ENCODE results near the gene ASCC3. TPM values are rescaled to one million over a fixed set of nuclear protein-coding genes. Genes with fewer than 3 reads are reported as not detected.

ASCC3 gene
- total RNA-seq, 1 experiment from 2014 or later, result 40.5 TPM

- ATAC-seq (no peak), DNase-seq (ENCODE audit: low read depth, low spot score) (no peak)
- TF ChIP-seq MAX (IDR thresholded peaks at IDR 0.05), result no peak
- no peak for TF ChIP-seq YY1 (IDR thresholded peaks at IDR 0.05; ENCODE audit: extremely low read depth, insufficient replicate concordance, low read depth, low read length)
- no peak for TF ChIP-seq CBX3 (IDR thresholded peaks at IDR 0.05; ENCODE audit: low read depth)
- TF ChIP-seq RAD21 (IDR thresholded peaks at IDR 0.05; ENCODE audit: low read depth), result no peak
- no peak for TF ChIP-seq FOSL1 (IDR thresholded peaks at IDR 0.05; ENCODE audit: low read depth)
- TF ChIP-seq EZH2phosphoT487 (IDR thresholded peaks at IDR 0.05; ENCODE audit: borderline replicate concordance), result no peak
- no peak for TF ChIP-seq SP1 (IDR thresholded peaks at IDR 0.05; ENCODE audit: low read depth)
- TF ChIP-seq EGR1 (IDR thresholded peaks at IDR 0.05; ENCODE audit: low read depth), result no peak
- TF ChIP-seq POLR2A (IDR thresholded peaks at IDR 0.05; ENCODE audit: borderline replicate concordance, extremely low read depth, insufficient read depth, insufficient read length), result no peak
- TF ChIP-seq TCF7L2 (IDR thresholded peaks at IDR 0.05; ENCODE audit: borderline replicate concordance, extremely low read depth, insufficient read depth, insufficient read length), result no peak
- TF ChIP-seq CTCF (IDR thresholded peaks at IDR 0.05 in 2 of 3, conservative IDR thresholded peaks at IDR 0.05 in 1 of 3; ENCODE audit: borderline replicate concordance in 1 of 3, insufficient read depth in 1 of 3, low read depth in 2 of 3, low read length in 2 of 3), result no peak
- no peak for TF ChIP-seq ELF1 (IDR thresholded peaks at IDR 0.05; ENCODE audit: borderline replicate concordance, low read depth)
- TF ChIP-seq POLR2AphosphoS5 (IDR thresholded peaks at IDR 0.05; ENCODE audit: low read depth, low read length), result no peak
- TF ChIP-seq EZH2 (IDR thresholded peaks at IDR 0.05), result no peak
- TF ChIP-seq SIN3A (IDR thresholded peaks at IDR 0.05; ENCODE audit: low read depth), result no peak
- no peak for TF ChIP-seq JUND (IDR thresholded peaks at IDR 0.05)
- no peak for TF ChIP-seq ZFX (IDR thresholded peaks at IDR 0.05)
- TF ChIP-seq ZNF274 (IDR thresholded peaks at IDR 0.05; ENCODE audit: low read depth, low read length), result no peak
- TF ChIP-seq ATF3 (IDR thresholded peaks at IDR 0.05), result no peak
- no peak for TF ChIP-seq ZBTB33 (IDR thresholded peaks at IDR 0.05; ENCODE audit: extremely low read depth, insufficient replicate concordance, low read length)
- no peak overlapping the region for H3K4me2 ChIP-seq (ENCODE audit: low read length)
- RAD21 ChIA-PET (ENCODE audit: low non-redundant PET in 1 of 2, low total read pairs in 2 of 2, uncharacterized antibody in 2 of 2, unreplicated experiment in 2 of 2), result no interaction called here
- intact Hi-C loops (cut with micrococcal nuclease), result no loop called here
- POLR2A ChIA-PET, result no interaction called here
- CTCF ChIA-PET, result no interaction called here
- no peaks in the 10 kb centered on the region for H3K27me3 ChIP-seq (ENCODE audit: insufficient read depth, low read length)
- no peaks in the 10 kb centered on the region for H3K79me2 ChIP-seq (ENCODE audit: insufficient read depth, low read length)
- no peaks in the 10 kb centered on the region for H3K36me3 ChIP-seq (ENCODE audit: control insufficient read depth in 1 of 2, insufficient read depth in 2 of 2, low read length in 2 of 2)
- no peaks in the 10 kb centered on the region for H4K20me1 ChIP-seq (ENCODE audit: insufficient read depth)
- no peak overlapping the region for H2AFZ ChIP-seq (ENCODE audit: low read depth, low read length, poor library complexity, severe bottlenecking)
- no peaks in the 10 kb centered on the region for H3K4me1 ChIP-seq (ENCODE audit: control insufficient read depth in 1 of 2, insufficient read depth in 2 of 2, low read length in 2 of 2)
- H3K4me3 ChIP-seq (replicated peaks in 1 of 2; ENCODE audit: low read depth in 1 of 2, low read length in 2 of 2), result no peak overlapping the region
- no peak overlapping the region for H3K9ac ChIP-seq (ENCODE audit: low read length)
- H3K27ac ChIP-seq (ENCODE audit: low read depth, low read length), result no peak overlapping the region
- no peaks in the 10 kb centered on the region for H3K9me2 ChIP-seq (ENCODE audit: insufficient read depth)
- no peaks in the 10 kb centered on the region for H3K9me3 ChIP-seq (ENCODE audit: control insufficient read depth in 1 of 2, insufficient read depth in 1 of 2, low read depth in 1 of 2, low read length in 2 of 2)
- no TSS peak for BruUV-seq (replicated peaks)
Measured at GRCh38 chr6:100906325-100906724, 25.2 kb upstream of the ASCC3 start.

Data from HCT116 (cell line).